ENCODE results near the gene ERFL. TPM values are rescaled to one million over a fixed set of nuclear protein-coding genes. Genes with fewer than 3 reads are reported as not detected.

ERFL gene
- total and polyA plus RNA-seq, 2 of the 8 experiments (the other 6 are each of a cell fraction or from before 2014, with no cell fraction given): 0.12 TPM; not detected in 1

GRCh38 chr19:41859213-41859617 lies 69.0 kb downstream of the ERFL start:
- FAIRE-seq (peak; percentile 90), DNase-seq (ENCODE audit: low read depth in 1 of 2, low spot score in 2 of 2) (no peak)
- Histone ChIP-seq H3K79me1 (ENCODE audit: low read depth, low read length) (peaks cover 13% of the 10 kb centered on the region), H3K27ac (ENCODE audit: low read depth, low read length) (no peak overlapping the region; the same call in 1 of the 2 replicates), H2BK15ac (ENCODE audit: low read length) (no peak overlapping the region), H3K9me3 (ENCODE audit: insufficient read depth in 2 of 2, low read depth in 1 of 2, low read length in 1 of 2) (no peaks in the 10 kb centered on the region), H2AK5ac (ENCODE audit: low read depth, low read length) (no peak overlapping the region), H3K23me2 (ENCODE audit: low read depth, low read length) (peaks cover 6% of the 10 kb centered on the region), H3K4me3 (ENCODE audit: extremely low read depth in 1 of 4, insufficient read depth in 2 of 4, low read depth in 3 of 4, low read length in 4 of 4) (peak overlapping the region in 3 of 4 experiments; percentile 3 to 99 (median 48); a peak in 5 of 8 replicates), H3K56ac (replicated peaks; ENCODE audit: insufficient read length, low read depth, low read length) (no peak overlapping the region), H3K4ac (replicated peaks; ENCODE audit: insufficient read length, low read depth, low read length) (no peak overlapping the region), H2BK12ac (ENCODE audit: low read depth, low read length) (no peak overlapping the region), H4K91ac (replicated peaks; ENCODE audit: insufficient read length, low read length) (no peak overlapping the region), H2BK20ac (ENCODE audit: low read length) (no peak overlapping the region), H3K14ac (ENCODE audit: insufficient read length) (no peak overlapping the region), H3K18ac (ENCODE audit: extremely low read depth, low read length) (no peak overlapping the region), H3K36me3 (ENCODE audit: control insufficient read depth in 2 of 4, insufficient read depth in 4 of 4, low read length in 3 of 4) (peaks cover 31 to 38% (median 34%) of the 10 kb centered on the region in 4 experiments), H2AFZ (ENCODE audit: low read length) (no peak overlapping the region), H3K79me2 (ENCODE audit: control insufficient read depth in 1 of 2, insufficient read depth in 2 of 2, low read length in 2 of 2) (peaks cover 22 to 41% of the 10 kb centered on the region in 2 experiments), H2BK5ac (ENCODE audit: low read depth, low read length) (no peak overlapping the region; the same call in 1 of the 2 replicates), H4K20me1 (replicated peaks in 1 of 2; ENCODE audit: control insufficient read depth in 1 of 2, insufficient read depth in 2 of 2, low read length in 2 of 2) (peaks cover 11 to 16% of the 10 kb centered on the region in 2 experiments), H3K27me3 (replicated peaks in 1 of 4; ENCODE audit: control insufficient read depth in 3 of 4, extremely low read depth in 1 of 4, insufficient read depth in 3 of 4, low read length in 3 of 4) (no peaks in the 10 kb centered on the region), H3K9ac (replicated peaks in 1 of 4; ENCODE audit: extremely low read depth in 1 of 4, low read depth in 3 of 4, low read length in 3 of 4) (peak overlapping the region in 1 of 4 experiments; percentile 2; a peak in 1 of 7 replicates), H3K23ac (ENCODE audit: insufficient read length) (no peak overlapping the region), H4K8ac (ENCODE audit: extremely low read depth, insufficient read depth, low read length) (no peak overlapping the region), H4K5ac (ENCODE audit: insufficient read length, low read depth, low read length) (no peak overlapping the region), H2BK120ac (replicated peaks; ENCODE audit: low read depth, low read length) (no peak overlapping the region), H3K4me1 (replicated peaks in 1 of 4; ENCODE audit: control insufficient read depth in 3 of 4, insufficient read depth in 4 of 4, low read length in 3 of 4) (peaks cover 3 to 22% (median 12%) of the 10 kb centered on the region in 4 experiments), H3K4me2 (ENCODE audit: insufficient read depth in 1 of 2, low read depth in 2 of 2, low read length in 2 of 2) (peak overlapping the region; percentile 36 to 92; a peak in 3 of 4 replicates)
- POLR2A ChIA-PET (ENCODE audit: partially characterized antibody): interaction anchor here (0.7 to 7.9 kb wide), 18 partner anchors 9 to 1199 kb away, joined by 3 to 200 read pairs (median 6); partner anchors contain the start of genes ARHGEF1, CD79A and DMAC2
- WGBS, 2 experiments (ENCODE audit: extremely low coverage in 1 of 2, insufficient coverage in 1 of 2, insufficient read length in 1 of 2, insufficient replicate concordance in 2 of 2, low coverage in 1 of 2, low lambda C conversion rate in 2 of 2, missing lambda C conversion rate in 1 of 2): 8% methylated on average over 8 of the region's 8 CpGs; no CpG with 5 or more reads in 1 of the 2 experiments
- TF ChIP-seq RAD21 (IDR thresholded peaks at IDR 0.05 in 1 of 2, conservative IDR thresholded peaks at IDR 0.05 in 1 of 2; ENCODE audit: low read depth in 2 of 2, low read length in 2 of 2) (peak in 1 of 2 experiments; percentile 25; a peak in 3 of 4 replicates), POLR2A (IDR thresholded peaks at IDR 0.05; ENCODE audit: control extremely low read depth in 1 of 2, low read depth in 2 of 2, low read length in 2 of 2) (peak in 1 of 2 experiments; percentile 24; a peak in 2 of 3 replicates), TAF1 (IDR thresholded peaks at IDR 0.05; ENCODE audit: low read depth, low read length) (peak; percentile 60; the same call in 1 of the 2 replicates), KDM4A (IDR thresholded peaks at IDR 0.05; ENCODE audit: low read depth, low read length, severe bottlenecking) (no peak)
- TF ChIP-seq, protein P1, sequence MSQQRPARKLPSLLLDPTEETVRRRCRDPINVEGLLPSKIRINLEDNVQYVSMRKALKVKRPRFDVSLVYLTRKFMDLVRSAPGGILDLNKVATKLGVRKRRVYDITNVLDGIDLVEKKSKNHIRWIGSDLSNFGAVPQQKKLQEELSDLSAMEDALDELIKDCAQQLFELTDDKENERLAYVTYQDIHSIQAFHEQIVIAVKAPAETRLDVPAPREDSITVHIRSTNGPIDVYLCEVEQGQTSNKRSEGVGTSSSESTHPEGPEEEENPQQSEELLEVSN (IDR thresholded peaks at IDR 0.05): no peak
- CTCF ChIA-PET (ENCODE audit: partially characterized antibody): interaction anchor here (1.0 to 2.7 kb wide), 7 partner anchors 9 to 106 kb away, joined by 3 to 12 read pairs (median 5); partner anchors contain the start of gene RABAC1

All from H1 (cell line).